Breast epithelium (tissue), 3 donors: ENCODE results near the gene INIP.

Experiments
- CTCF ChIP-seq, 3 donors: fragments of 450-650 bp; IDR thresholded peaks; one replicate each; pipeline ENCODE4 v1.5.1; 2016 to 2017; ENCODE audit warnings: antibody characterized with exemption in 3 of 3, mild to moderate bottlenecking in 3 of 3, moderate library complexity in 3 of 3
- POLR2A ChIP-seq: fragments of 450-650 bp; IDR thresholded peaks from one replicate; pipeline ENCODE4 v1.6.1; 2016; ENCODE audit warnings: antibody characterized with exemption, mild to moderate bottlenecking, moderate library complexity

- TF ChIP-seq POLR2A = no peak
- TF ChIP-seq CTCF (IDR thresholded peaks at IDR 0.05) = no peak
Observed at GRCh38 chr9:112700085-112700484, 17.8 kb downstream of the INIP start.
